GM12878 (cell line): ENCODE results near the gene PAPSS2. TPM values are rescaled to one million over a fixed set of nuclear protein-coding genes. Genes with fewer than 3 reads are reported as not detected.

Experiments
- ATAC-seq: fragments of 200-7000 bp; cut with Tn5 transposase; 3 replicates; pipeline ENCODE4 v1.9.1; 2020; ENCODE audit warnings: mild to moderate bottlenecking, moderate library complexity
- BruUV-seq: library from RNA; stranded (reverse); fragments of 400-500 nt; replicated peaks from 2 replicates; lab custom pipeline; 2021; lab: Mats Ljungman, UMichigan
- CTCF ChIA-PET: fragments of 300-600 bp; sonication (Branson Sonifier 250); formaldehyde crosslinking; extraction: SDS; loops from one replicate; lab custom pipeline; 2021; ENCODE audit warnings: inconsistent platforms; lab: Yijun Ruan, JAX
- POLR2A ChIA-PET: fragments of 350-600 bp; formaldehyde crosslinking; extraction: SDS; loops from one replicate; lab custom pipeline; 2021; ENCODE audit warnings: inconsistent platforms; lab: Charles Lee
- RAD21 ChIA-PET: fragments of 300-600 bp; sonication (Branson Sonifier 250); formaldehyde crosslinking; loops from one replicate; lab custom pipeline; 2023; ENCODE audit warnings: antibody characterized with exemption; ENCODE audit not compliant: unreplicated experiment; lab: Charles Lee
- SMC1A ChIA-PET: fragments of 300-600 bp; sonication (Branson Sonifier 250); formaldehyde crosslinking; loops from one replicate; lab custom pipeline; 2023; ENCODE audit not compliant: unreplicated experiment, uncharacterized antibody; lab: Charles Lee
- DNase-seq: peaks from one replicate; pipeline ENCODE4 v3.0.0-alpha.2; 2011; ENCODE audit warnings: low read depth, low spot score
- FAIRE-seq: peaks from 3 replicates; lab custom pipeline; 2011; peaks lifted over from hg19 to GRCh38; lab: Jason Lieb, UNC
- H2AFZ ChIP-seq: 2 replicates; pipeline ENCODE4 v1.6.0; 2011; ENCODE audit warnings: low read depth, low read length, control low read depth; ENCODE audit not compliant: control insufficient read depth
- H3K27ac ChIP-seq: 2 replicates; pipeline ENCODE4 v1.5.1; 2011; ENCODE audit warnings: control low read depth; ENCODE audit not compliant: control insufficient read depth, insufficient read depth
- H3K27me3 ChIP-seq, 2 experiments: replicated peaks in 1 of 2; 2 replicates each; pipeline versions ENCODE4 v1.6.0 to v1.6.1; 2011; ENCODE audit warnings: low read length in 1 of 2; ENCODE audit not compliant: control insufficient read depth in 2 of 2, insufficient read depth in 2 of 2
- H3K36me3 ChIP-seq, 2 experiments: 2 replicates each; pipeline ENCODE4 v1.5.1; 2011; ENCODE audit warnings: low read length in 1 of 2; ENCODE audit not compliant: control insufficient read depth in 2 of 2, insufficient read depth in 2 of 2
- H3K4me1 ChIP-seq: 2 replicates; pipeline ENCODE4 v1.6.1; 2011; ENCODE audit warnings: mild to moderate bottlenecking, low read length, moderate library complexity, mixed read lengths; ENCODE audit not compliant: control insufficient read depth, insufficient read depth
- H3K4me2 ChIP-seq: 2 replicates; pipeline ENCODE4 v1.6.0; 2011; ENCODE audit warnings: control low read depth; ENCODE audit not compliant: control insufficient read depth, insufficient read depth
- H3K4me3 ChIP-seq: fragments of 200-600 bp; sonication (generic); 2 replicates; pipeline ENCODE4 v1.5.1; 2016
- H3K79me2 ChIP-seq: 2 replicates; pipeline ENCODE4 v1.6.0; 2011; ENCODE audit warnings: low read length; ENCODE audit not compliant: control insufficient read depth, insufficient read depth
- H3K9ac ChIP-seq: 2 replicates; pipeline ENCODE4 v1.8.0; 2011; ENCODE audit warnings: low read length, control low read depth, mixed read lengths; ENCODE audit not compliant: control insufficient read depth, insufficient read depth
- H3K9me3 ChIP-seq: replicated peaks from 3 replicates; pipeline ENCODE4 v1.5.1; 2011; ENCODE audit warnings: mild to moderate bottlenecking, low read length; ENCODE audit not compliant: control insufficient read depth, insufficient read depth
- H4K20me1 ChIP-seq: 2 replicates; pipeline ENCODE4 v1.6.0; 2011; ENCODE audit not compliant: control insufficient read depth, insufficient read depth
- BRCA1 ChIP-seq: IDR thresholded peaks from 2 replicates; pipeline ENCODE4 v1.6.1; 2011; ENCODE audit warnings: low read depth, low read length, improper control_type of control experiment
- CEBPB ChIP-seq, 2 experiments: fragments of 150-350 bp in 1 of 2; IDR thresholded peaks; 2 replicates each; pipeline ENCODE4 v1.6.1; 2012 to 2014; ENCODE audit warnings: low read depth in 2 of 2, low read length in 2 of 2, borderline replicate concordance in 1 of 2, inconsistent platforms in 1 of 2
- DPF2 ChIP-seq: fragments of 450-650 bp; IDR thresholded peaks from 2 replicates; pipeline ENCODE4 v1.6.1; 2017; ENCODE audit warnings: mild to moderate bottlenecking
- E2F8 ChIP-seq: fragments of 450-650 bp; IDR thresholded peaks from 2 replicates; pipeline ENCODE4 v1.6.1; 2018; ENCODE audit warnings: mild to moderate bottlenecking, low read depth, moderate library complexity; ENCODE audit not compliant: partially characterized antibody
- EP300 ChIP-seq, 2 experiments: fragments of 150-350 bp in 1 of 2; IDR thresholded peaks; 2 replicates each; pipeline ENCODE4 v1.6.1; 2011 to 2012; ENCODE audit warnings: low read depth in 2 of 2, low read length in 2 of 2, borderline replicate concordance in 1 of 2, improper control_type of control experiment in 1 of 2, inconsistent platforms in 1 of 2; ENCODE audit not compliant: control insufficient read depth in 1 of 2
- IRF5 ChIP-seq: fragments of 450-650 bp; IDR thresholded peaks from 2 replicates; pipeline ENCODE4 v1.6.1; 2017; ENCODE audit warnings: borderline replicate concordance
- MEF2B ChIP-seq: fragments of 450-650 bp; IDR thresholded peaks from 2 replicates; pipeline ENCODE4 v1.6.1; 2018; ENCODE audit warnings: mild to moderate bottlenecking, moderate library complexity; ENCODE audit not compliant: partially characterized antibody, poor library complexity, severe bottlenecking
- NKRF ChIP-seq: fragments of 450-650 bp; conservative IDR thresholded peaks from 2 replicates; pipeline ENCODE4 v1.6.1; 2017; ENCODE audit warnings: mild to moderate bottlenecking, moderate library complexity
- NR2F1 ChIP-seq: fragments of 450-650 bp; conservative IDR thresholded peaks from 2 replicates; pipeline ENCODE4 v1.6.1; 2017; ENCODE audit warnings: mild to moderate bottlenecking
- NRF1 ChIP-seq: conservative IDR thresholded peaks from 2 replicates; pipeline ENCODE4 v1.6.1; 2011; ENCODE audit warnings: mild to moderate bottlenecking, low read depth, low read length, improper control_type of control experiment
- PAX8 ChIP-seq: fragments of 450-650 bp; IDR thresholded peaks from 2 replicates; pipeline ENCODE4 v1.6.1; 2017; ENCODE audit warnings: mild to moderate bottlenecking, moderate library complexity
- RFX5 ChIP-seq: IDR thresholded peaks from 2 replicates; pipeline ENCODE4 v1.6.1; 2011; ENCODE audit warnings: low read depth, low read length, improper control_type of control experiment
- SMC3 ChIP-seq: IDR thresholded peaks from 2 replicates; pipeline ENCODE4 v1.6.1; 2011; ENCODE audit warnings: low read length, improper control_type of control experiment, borderline replicate concordance
- SRF ChIP-seq, 2 experiments: IDR thresholded peaks; 2 replicates each; pipeline ENCODE4 v1.6.1; 2011; ENCODE audit warnings: low read depth in 2 of 2, low read length in 2 of 2, mild to moderate bottlenecking in 1 of 2, moderate library complexity in 1 of 2
- TAF1 ChIP-seq: IDR thresholded peaks from 2 replicates; pipeline ENCODE4 v1.6.1; 2011; ENCODE audit warnings: mild to moderate bottlenecking, low read depth, low read length, borderline replicate concordance
- TCF7 ChIP-seq: IDR thresholded peaks from 2 replicates; pipeline ENCODE4 v1.6.1; 2014; ENCODE audit warnings: antibody characterized with exemption, borderline replicate concordance
- ZNF24 ChIP-seq: fragments of 450-650 bp; IDR thresholded peaks from 2 replicates; pipeline ENCODE4 v1.6.1; 2017; ENCODE audit warnings: antibody characterized with exemption, mild to moderate bottlenecking
- WGBS: methylation state at CpG from one replicate; pipeline ENCODE4 v1.1.6; 2016; ENCODE audit warnings: low lambda C conversion rate; ENCODE audit not compliant: insufficient replicate concordance, insufficient coverage; ENCODE audit errors: missing lambda C conversion rate; 5-methylcytosine and 5-hydroxymethylcytosine counted together
- in situ Hi-C: fragments of 300-500 bp; cut with MboI; formaldehyde crosslinking; loops from 9 replicates; pipeline ENCODE4 v1.14.3; 2018; ENCODE audit warnings: mixed read lengths
- intact Hi-C: fragments of 100-400 bp; cut with micrococcal nuclease; formaldehyde crosslinking; loops from one replicate; pipeline ENCODE4 v1.14.2; 2022; ENCODE audit not compliant: unreplicated experiment
- polyA plus RNA-seq, 11 experiments: library from polyadenylated mRNA; depleted of rRNA in 4 of 11; unstranded in 6 of 11; stranded (reverse) in 5 of 11; fragments of >200 nt; fragmentation: Nextera tagmentation in 4 of 11; fragmentation: Illumina TruSeq in 1 of 11; extraction: Ambion mirVana in 4 of 11; extraction: Trizol in 1 of 11; gene quantifications; 1 replicate in 1 of 11; 2 replicates in 10 of 11; pipeline versions ENCODE4 v1.2.1 to v1.2.3, GENCODE V29; 2011 to 2016; ENCODE audit warnings: inconsistent platforms in 2 of 11, missing spikeins in 2 of 11, low read depth in 1 of 11
- total RNA-seq, 4 experiments: library from RNA; depleted of rRNA in 3 of 4; stranded (reverse); fragments of >200 nt in 3 of 4; fragmentation: Illumina TruSeq in 1 of 4; extraction: Trizol in 1 of 4; gene quantifications; 2 replicates each; pipeline versions ENCODE4 v1.2.1 to v1.2.3, GENCODE V29; 2013 to 2021

The PAPSS2 gene
- total and polyA plus RNA-seq, 10 of the 15 experiments (the other 5 are each of a cell fraction or from before 2014, with no cell fraction given) = 0.15 to 2.1 (median 0.37) TPM

GRCh38 chr10:87760195-87760905, 100.7 kb downstream of the PAPSS2 start:
- Histone ChIP-seq H3K4me1 (no peaks in the 10 kb centered on the region), H3K27ac (no peak overlapping the region; the same call in 1 of the 2 replicates), H3K9ac (no peak overlapping the region), H3K27me3 (no peaks in the 10 kb centered on the region), H3K4me3 (no peak overlapping the region), H3K79me2 (no peaks in the 10 kb centered on the region), H4K20me1 (no peaks in the 10 kb centered on the region), H3K36me3 (peaks cover 3 to 21% of the 10 kb centered on the region in 2 experiments; a peak in 3 of 4 replicates), H2AFZ (no peak overlapping the region), H3K9me3 (no peaks in the 10 kb centered on the region), H3K4me2 (no peak overlapping the region)
- CTCF ChIA-PET = interaction anchor here (0.9 to 1.3 kb wide), 7 partner anchors 9 to 227 kb away, joined by 3 to 5 read pairs (median 3); no protein-coding TSS in a partner anchor
- DNase-seq (no peak), FAIRE-seq (no peak), ATAC-seq (no peak)
- RAD21 ChIA-PET = interaction anchor here (1.5 kb wide), 1 partner anchor 13 kb away, joined by 3 read pairs; no protein-coding TSS in a partner anchor
- in situ Hi-C loops (no loop called here), intact Hi-C loops (no loop called here)
- no TSS peak for BruUV-seq
- POLR2A ChIA-PET = interaction anchor here (1.1 kb wide), 1 partner anchor 9 kb away, joined by 3 read pairs; no protein-coding TSS in a partner anchor
- SMC1A ChIA-PET = interaction anchor here (0.8 to 3.1 kb wide), 5 partner anchors 9 to 795 kb away, joined by 3 to 10 read pairs (median 3); no protein-coding TSS in a partner anchor
- WGBS = 78% methylated on average over 6 of the region's 6 CpGs
- TF ChIP-seq SRF (IDR thresholded peaks at IDR 0.05; ENCODE audit: low read depth in 2 of 2, low read length in 2 of 2) (no peak), CEBPB (IDR thresholded peaks at IDR 0.05; ENCODE audit: borderline replicate concordance in 1 of 2, low read depth in 2 of 2, low read length in 2 of 2) (no peak), NKRF (no peak), IRF5 (no peak), NR2F1 (no peak), NRF1 (no peak), TAF1 (no peak), RFX5 (no peak), E2F8 (no peak), PAX8 (no peak), DPF2 (no peak), TCF7 (no peak), SMC3 (no peak), BRCA1 (no peak), ZNF24 (no peak), EP300 (IDR thresholded peaks at IDR 0.05; ENCODE audit: borderline replicate concordance in 1 of 2, control insufficient read depth in 1 of 2, low read depth in 2 of 2, low read length in 2 of 2) (no peak), MEF2B (no peak)
